ENCODE data around the gene TMEM8B. TPM values are rescaled to one million over a fixed set of nuclear protein-coding genes. Genes with fewer than 3 reads are reported as not detected.
A peak's percentile ranks its signal among the peaks of the same experiment; 100 is the strongest.

TMEM8B gene
- total RNA-seq, 1 experiment from 2014 or later: 9.3 TPM

DNA sequence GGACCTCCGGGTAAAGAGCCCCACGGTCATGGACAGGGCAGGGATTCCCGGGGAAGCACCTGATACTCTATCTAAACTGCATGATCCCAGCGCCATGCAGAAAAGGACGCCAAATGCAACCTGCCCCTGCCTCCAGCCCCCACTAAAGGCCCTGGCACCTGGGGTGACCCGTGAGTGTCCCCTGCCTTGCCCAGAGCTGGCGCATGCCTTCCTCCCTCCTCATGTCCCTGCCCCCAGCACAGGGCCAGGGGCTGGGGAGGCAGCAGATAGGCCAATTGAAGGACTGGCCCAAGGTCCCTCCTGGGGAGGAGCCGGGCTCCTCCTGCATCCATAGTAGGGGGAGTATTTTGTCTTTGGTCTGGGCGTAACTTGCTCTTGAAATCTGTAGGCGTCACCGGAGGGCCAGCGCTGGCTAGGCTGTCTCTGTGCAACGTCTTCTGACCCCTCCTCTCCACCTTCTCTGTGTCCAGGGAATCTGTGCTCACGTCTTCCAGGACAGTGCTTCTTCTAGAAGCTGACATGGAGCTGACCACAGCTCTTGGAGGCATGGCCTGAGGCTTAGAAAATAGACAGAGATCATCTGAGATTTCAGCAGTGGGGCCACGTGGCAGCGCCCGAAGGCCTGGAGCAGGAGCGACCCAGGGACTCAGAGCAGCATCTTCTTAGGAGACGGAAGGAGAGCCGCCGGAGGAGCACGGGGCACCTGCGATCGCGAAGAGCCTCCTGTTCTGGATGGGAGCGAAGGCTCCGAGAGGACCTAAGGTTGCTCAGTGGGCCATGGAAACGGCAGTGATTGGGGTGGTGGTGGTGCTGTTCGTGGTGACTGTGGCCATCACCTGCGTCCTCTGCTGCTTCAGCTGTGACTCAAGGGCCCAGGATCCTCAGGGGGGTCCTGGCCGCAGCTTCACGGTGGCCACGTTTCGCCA, 80.9 kb downstream of the TMEM8B start:
- Histone ChIP-seq H3K14ac (ENCODE audit: insufficient read depth, low read length) (no peak overlapping the region), H3K9me3 (ENCODE audit: control insufficient read depth, low read depth, low read length) (no peaks in the 10 kb centered on the region), H4K91ac (ENCODE audit: insufficient read length, low read depth, low read length) (no peak overlapping the region), H2BK5ac (ENCODE audit: insufficient read length, low read length) (no peak overlapping the region), H3K27ac (ENCODE audit: insufficient read length, low read depth, low read length) (no peak overlapping the region), H4K20me1 (ENCODE audit: control insufficient read depth, insufficient read depth, insufficient read length) (no peaks in the 10 kb centered on the region), H3K27me3 (ENCODE audit: insufficient read depth, low read length) (no peaks in the 10 kb centered on the region), H3T11ph (ENCODE audit: low read length) (no peak overlapping the region), H3K4me1 (ENCODE audit: insufficient read depth, low read length) (peaks cover 9% of the 10 kb centered on the region; the same call in 1 of the 2 replicates), H3K23ac (ENCODE audit: insufficient read length, low read depth, low read length) (no peak overlapping the region), H2BK15ac (ENCODE audit: low read depth, low read length) (no peak overlapping the region), H2AFZ (ENCODE audit: low read length) (no peak overlapping the region), H4K5ac (ENCODE audit: insufficient read length, low read depth, low read length) (no peak overlapping the region), H3K9ac (ENCODE audit: extremely low read depth, insufficient read length, low read length) (no peak overlapping the region), H2BK120ac (ENCODE audit: low read depth, low read length, poor library complexity, severe bottlenecking) (no peak overlapping the region), H2AK5ac (ENCODE audit: insufficient read length, low read length) (no peak overlapping the region), H3K4me2 (ENCODE audit: insufficient read depth, insufficient read length, low read length) (no peak overlapping the region), H2BK20ac (ENCODE audit: low read depth, low read length, poor library complexity, severe bottlenecking) (no peak overlapping the region), H3K4ac (ENCODE audit: low read depth, low read length) (no peak overlapping the region), H3K79me2 (ENCODE audit: insufficient read depth, low read length) (no peaks in the 10 kb centered on the region), H4K8ac (replicated peaks; ENCODE audit: insufficient read length, low read depth, low read length) (no peak overlapping the region), H3K18ac (ENCODE audit: insufficient read length, low read depth, low read length) (no peak overlapping the region), H2BK12ac (ENCODE audit: insufficient read length, low read depth, low read length) (no peak overlapping the region), H3K23me2 (ENCODE audit: insufficient read length, low read depth, low read length, poor library complexity, severe bottlenecking) (no peaks in the 10 kb centered on the region), H3K56ac (ENCODE audit: insufficient read length, low read depth, low read length) (no peak overlapping the region), H3K79me1 (ENCODE audit: insufficient read depth, low read depth, low read length, poor library complexity, severe bottlenecking) (no peaks in the 10 kb centered on the region)
- Mint-ChIP-seq H3K36me3 (ENCODE audit: insufficient read depth in 1 of 3, low read depth in 3 of 3) (no peaks in the 10 kb centered on the region), H3K4me1 (peaks cover 37% of the 10 kb centered on the region in 2 experiments), H3K27me3 (ENCODE audit: low read depth) (peaks cover 4% of the 10 kb centered on the region), H3K9me3 (no peaks in the 10 kb centered on the region), H3K4me3 (no peak overlapping the region), H3K27ac (peak overlapping the region in 1 of 3 experiments; percentile 74; a peak in 1 of 7 replicates)
- no peak for DNase-seq
- TF ChIP-seq, protein P1, sequence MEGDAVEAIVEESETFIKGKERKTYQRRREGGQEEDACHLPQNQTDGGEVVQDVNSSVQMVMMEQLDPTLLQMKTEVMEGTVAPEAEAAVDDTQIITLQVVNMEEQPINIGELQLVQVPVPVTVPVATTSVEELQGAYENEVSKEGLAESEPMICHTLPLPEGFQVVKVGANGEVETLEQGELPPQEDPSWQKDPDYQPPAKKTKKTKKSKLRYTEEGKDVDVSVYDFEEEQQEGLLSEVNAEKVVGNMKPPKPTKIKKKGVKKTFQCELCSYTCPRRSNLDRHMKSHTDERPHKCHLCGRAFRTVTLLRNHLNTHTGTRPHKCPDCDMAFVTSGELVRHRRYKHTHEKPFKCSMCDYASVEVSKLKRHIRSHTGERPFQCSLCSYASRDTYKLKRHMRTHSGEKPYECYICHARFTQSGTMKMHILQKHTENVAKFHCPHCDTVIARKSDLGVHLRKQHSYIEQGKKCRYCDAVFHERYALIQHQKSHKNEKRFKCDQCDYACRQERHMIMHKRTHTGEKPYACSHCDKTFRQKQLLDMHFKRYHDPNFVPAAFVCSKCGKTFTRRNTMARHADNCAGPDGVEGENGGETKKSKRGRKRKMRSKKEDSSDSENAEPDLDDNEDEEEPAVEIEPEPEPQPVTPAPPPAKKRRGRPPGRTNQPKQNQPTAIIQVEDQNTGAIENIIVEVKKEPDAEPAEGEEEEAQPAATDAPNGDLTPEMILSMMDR (conservative IDR thresholded peaks at IDR 0.05): no peak
- no CpG with 5 or more reads among the region's 34 CpGs for WGBS (ENCODE audit: extremely low coverage, insufficient read length, low lambda C conversion rate)
